IMR-90 (cell line): ENCODE measurements around the gene CLEC11A. TPM values are rescaled to one million over a fixed set of nuclear protein-coding genes. Genes with fewer than 3 reads are reported as not detected.

Experiments used
- ATAC-seq: fragments of 200-7000 bp; cut with Tn5 transposase; 2 replicates; pipeline ENCODE4 v1.9.1; 2020; ENCODE audit warnings: low read depth, mild to moderate bottlenecking, moderate library complexity
- BruUV-seq: library from RNA; stranded (reverse); fragments of 400-500 nt; replicated peaks from 2 replicates; lab custom pipeline; 2021; lab: Mats Ljungman, UMichigan
- CTCF ChIA-PET: fragments of 300-600 bp; formaldehyde crosslinking; extraction: SDS; loops from one replicate; lab custom pipeline; 2021; ENCODE audit warnings: antibody characterized with exemption; lab: Yijun Ruan, JAX
- POLR2A ChIA-PET: fragments of 300-600 bp; sonication (Branson Sonifier 250); formaldehyde crosslinking; loops from one replicate; lab custom pipeline; 2022; ENCODE audit warnings: antibody characterized with exemption; ENCODE audit not compliant: unreplicated experiment; lab: Charles Lee
- DNase-seq: peaks from one replicate; pipeline ENCODE4 v3.0.0; 2013
- H2AFZ ChIP-seq: replicated peaks from 2 replicates; pipeline ENCODE3; 2013; ENCODE audit warnings: low read length, mild to moderate bottlenecking; ENCODE audit not compliant: poor library complexity
- H2AK5ac ChIP-seq: 2 replicates; pipeline ENCODE4 v1.6.1; 2013; ENCODE audit warnings: low read depth, low read length, inconsistent platforms
- H2AK9ac ChIP-seq: replicated peaks from 2 replicates; pipeline ENCODE3; 2013; ENCODE audit warnings: mild to moderate bottlenecking, low read depth, low read length, moderate library complexity; ENCODE audit not compliant: poor library complexity
- H2BK120ac ChIP-seq: 2 replicates; pipeline ENCODE4 v1.6.1; 2013; ENCODE audit warnings: low read depth, low read length, inconsistent platforms
- H2BK15ac ChIP-seq: 3 replicates; pipeline ENCODE4 v1.6.1; 2013; ENCODE audit warnings: low read depth, low read length, inconsistent platforms
- H2BK20ac ChIP-seq: 2 replicates; pipeline ENCODE4 v1.6.1; 2013; ENCODE audit warnings: low read depth, mild to moderate bottlenecking, inconsistent platforms, low read length, moderate library complexity
- H2BK5ac ChIP-seq: 2 replicates; pipeline ENCODE4 v1.6.1; 2013; ENCODE audit warnings: mild to moderate bottlenecking, low read depth, low read length, inconsistent platforms; ENCODE audit not compliant: poor library complexity, severe bottlenecking
- H3K14ac ChIP-seq: replicated peaks from 2 replicates; pipeline ENCODE4 v1.6.1; 2013; ENCODE audit warnings: low read depth, low read length, inconsistent platforms
- H3K18ac ChIP-seq: 2 replicates; pipeline ENCODE4 v1.6.1; 2013; ENCODE audit warnings: low read depth, low read length, control low read depth
- H3K23ac ChIP-seq: 2 replicates; pipeline ENCODE4 v1.6.1; 2013; ENCODE audit warnings: low read depth, low read length, inconsistent platforms
- H3K27ac ChIP-seq: 2 replicates; pipeline ENCODE4 v1.5.1; 2013; ENCODE audit warnings: mild to moderate bottlenecking, control low read depth, low read length; ENCODE audit not compliant: insufficient read depth
- H3K27me3 ChIP-seq: 2 replicates; pipeline ENCODE4 v1.6.1; 2013; ENCODE audit warnings: low read length; ENCODE audit not compliant: control insufficient read depth, insufficient read depth
- H3K36me3 ChIP-seq: 2 replicates; pipeline ENCODE4 v1.6.1; 2013; ENCODE audit warnings: low read length, mixed read lengths; ENCODE audit not compliant: control insufficient read depth, insufficient read depth
- H3K4ac ChIP-seq: 2 replicates; pipeline ENCODE4 v1.6.1; 2013; ENCODE audit warnings: low read depth, low read length, inconsistent platforms
- H3K4me1 ChIP-seq: 2 replicates; pipeline ENCODE4 v1.6.1; 2013; ENCODE audit warnings: low read length, mixed read lengths; ENCODE audit not compliant: control insufficient read depth, insufficient read depth
- H3K4me2 ChIP-seq: 2 replicates; pipeline ENCODE4 v1.6.1; 2013; ENCODE audit warnings: low read depth, mild to moderate bottlenecking, control low read depth, low read length, moderate library complexity
- H3K4me3 ChIP-seq: 2 replicates; pipeline ENCODE4 v1.5.1; 2013; ENCODE audit warnings: low read depth, mild to moderate bottlenecking, control low read depth, low read length, moderate library complexity; ENCODE audit not compliant: insufficient read depth
- H3K56ac ChIP-seq: 2 replicates; pipeline ENCODE4 v1.6.1; 2013; ENCODE audit warnings: low read length, inconsistent platforms; ENCODE audit not compliant: insufficient read depth; ENCODE audit errors: extremely low read depth
- H3K79me1 ChIP-seq, 2 experiments: 2 replicates each; pipeline ENCODE4 v1.6.1; 2013; ENCODE audit warnings: low read length in 2 of 2, inconsistent platforms in 1 of 2, low read depth in 1 of 2
- H3K9ac ChIP-seq: 2 replicates; pipeline ENCODE4 v1.6.1; 2013; ENCODE audit warnings: low read depth, low read length, control low read depth
- H3K9me1 ChIP-seq: 2 replicates; pipeline ENCODE4 v1.6.1; 2013; ENCODE audit warnings: low read length, inconsistent platforms; ENCODE audit not compliant: insufficient read depth
- H3K9me3 ChIP-seq: 2 replicates; pipeline ENCODE4 v1.6.1; 2013; ENCODE audit warnings: low read length; ENCODE audit not compliant: control insufficient read depth, insufficient read depth
- H4K20me1 ChIP-seq: 2 replicates; pipeline ENCODE4 v1.6.1; 2013; ENCODE audit warnings: low read length, inconsistent platforms; ENCODE audit not compliant: insufficient read depth
- H4K5ac ChIP-seq: 2 replicates; pipeline ENCODE4 v1.6.1; 2013; ENCODE audit warnings: mild to moderate bottlenecking, low read depth, low read length, control low read depth
- H4K8ac ChIP-seq, 2 experiments: 2 replicates each; pipeline ENCODE4 v1.6.1; 2013; ENCODE audit warnings: low read depth in 2 of 2, low read length in 2 of 2, control low read depth in 1 of 2, inconsistent platforms in 1 of 2
- H4K91ac ChIP-seq: 2 replicates; pipeline ENCODE4 v1.6.1; 2013; ENCODE audit warnings: low read depth, low read length, inconsistent platforms; ENCODE audit not compliant: insufficient read depth
- CHD1 ChIP-seq: IDR thresholded peaks from 2 replicates; pipeline ENCODE4 v1.6.1; 2012; ENCODE audit warnings: low read depth, low read length, improper control_type of control experiment
- MAZ ChIP-seq: IDR thresholded peaks from 2 replicates; pipeline ENCODE4 v1.6.1; 2012; ENCODE audit warnings: low read depth, mild to moderate bottlenecking, low read length, improper control_type of control experiment, moderate library complexity, borderline replicate concordance
- WGBS, 2 experiments: methylation state at CpG; one replicate each; pipeline versions ENCODE4 v1.1.5 to v1.1.7; 2013; ENCODE audit warnings: missing lambda C conversion rate in 2 of 2; ENCODE audit not compliant: insufficient read length in 1 of 2; ENCODE audit errors: extremely low coverage in 2 of 2; 5-methylcytosine and 5-hydroxymethylcytosine counted together
- dilution Hi-C: fragments of 300-500 bp; cut with HindIII; formaldehyde crosslinking; loops from one replicate; pipeline ENCODE4 v1.14.3; 2018; ENCODE audit warnings: low sequenced_read_pairs; ENCODE audit not compliant: unreplicated experiment
- in situ Hi-C: fragments of 300-500 bp; cut with MboI; formaldehyde crosslinking; loops from 3 replicates; pipeline ENCODE4 v1.14.3; 2019; ENCODE audit warnings: low sequenced_read_pairs, inconsistent platforms, mixed read lengths
- intact Hi-C: fragments of 100-400 bp; cut with micrococcal nuclease; formaldehyde crosslinking; loops from 2 replicates; pipeline ENCODE4 v1.10.0; 2022
- polyA plus RNA-seq, 3 experiments: library from polyadenylated mRNA; depleted of rRNA; stranded (reverse); fragments of >200 nt; gene quantifications; 2 replicates each; pipeline ENCODE4 v1.2.3, GENCODE V29; 2012; ENCODE audit warnings: low replicate concordance in 1 of 3
- total RNA-seq: library from RNA; depleted of rRNA; stranded (reverse); fragments of >200 nt; gene quantifications from 2 replicates; pipeline ENCODE4 v1.2.3, GENCODE V29; 2012

The CLEC11A gene
- total and polyA plus RNA-seq, 2 of the 4 experiments (the other 2 are of a cell fraction): 17.0 to 152 TPM

DNA sequence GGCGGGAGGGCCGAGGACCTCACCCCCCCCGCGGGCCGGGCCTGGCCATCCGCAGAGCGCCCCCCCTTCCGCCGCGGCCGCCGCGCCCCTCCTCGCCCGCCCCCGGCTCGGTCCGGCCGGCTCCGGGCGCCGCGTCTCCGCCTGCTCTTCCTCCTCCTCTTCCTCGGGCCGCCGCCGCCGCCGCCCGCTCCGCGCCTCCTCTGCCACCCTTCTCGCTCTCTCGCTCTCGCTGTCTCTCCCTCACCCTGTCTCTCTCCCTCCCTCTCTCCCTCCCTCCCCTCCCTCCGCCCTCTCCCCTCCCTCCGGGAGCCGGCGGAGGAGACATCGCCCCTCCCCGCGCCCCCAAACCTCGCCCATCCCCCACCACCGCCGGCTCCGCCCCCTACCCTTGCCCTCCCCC, 3.6 kb upstream of the CLEC11A start, which contains the start of gene SHANK1:
Gene SHANK1 (minus strand): TSS at position 237 of the 400 bp plus-strand sequence. CDS start 2,883 bp downstream, outside the sequence.
- no peak within 1 kb of the TSS for H3K56ac ChIP-seq
- H2BK120ac ChIP-seq: no peak within 1 kb of the TSS
- in situ Hi-C loops (no loop called here), intact Hi-C loops (no loop called here), dilution Hi-C loops (no loop called here)
- 2% methylated on average over 22 of the region's 47 CpGs; no CpG with 5 or more reads in 1 of the 2 experiments for WGBS, 2 experiments
- DNase-seq (peak; percentile 17), ATAC-seq (no peak)
- H3K27ac ChIP-seq: no peak within 1 kb of the TSS; the same call in 1 of the 2 replicates
- H3K9me3 ChIP-seq: no peaks in the 10 kb centered on the region
- BruUV-seq: no TSS peak
- no peak within 1 kb of the TSS for H4K91ac ChIP-seq
- H2AK5ac ChIP-seq: no peak within 1 kb of the TSS
- ChIA-PET CTCF (no interaction called here), POLR2A (no interaction called here)
- H3K23ac ChIP-seq: no peak within 1 kb of the TSS
- no peak within 1 kb of the TSS for H4K8ac ChIP-seq
- H2AFZ ChIP-seq: peak within 1 kb of the TSS; percentile 82
- 0 out of 2 replicates have a peak, but pooled peaks cover 3% of the 10 kb centered on the region for H4K20me1 ChIP-seq
- H3K4me1 ChIP-seq: peaks cover 16% of the 10 kb centered on the region
- no peaks in the 10 kb centered on the region for H3K27me3 ChIP-seq
- no peak within 1 kb of the TSS for H2BK20ac ChIP-seq
- H2BK15ac ChIP-seq: no peak within 1 kb of the TSS
- no peaks in the 10 kb centered on the region for H3K36me3 ChIP-seq
- no peak within 1 kb of the TSS for H3K4ac ChIP-seq
- H3K79me1 ChIP-seq: peaks cover 6 to 33% of the 10 kb centered on the region in 2 experiments
- TF ChIP-seq CHD1 (no peak), MAZ (peak; percentile 70; the same call in 1 of the 2 replicates)
- peak within 1 kb of the TSS; percentile 74 for H3K4me2 ChIP-seq
- H3K18ac ChIP-seq: no peak within 1 kb of the TSS
- no peak within 1 kb of the TSS for H2BK5ac ChIP-seq
- no peak within 1 kb of the TSS for H4K5ac ChIP-seq
- H3K4me3 ChIP-seq: peak within 1 kb of the TSS; percentile 54
- 0 out of 2 replicates have a peak within 1 kb of the TSS, but pooled peaks have one; percentile 16 for H3K9ac ChIP-seq
- peak within 1 kb of the TSS; percentile 33 for H2AK9ac ChIP-seq
- H3K14ac ChIP-seq: no peak within 1 kb of the TSS; the same call in 1 of the 2 replicates
- peaks cover 18% of the 10 kb centered on the region for H3K9me1 ChIP-seq
